HG03558 (cell line): Measurements from ENCODE around the gene RALA.
A peak's percentile ranks its signal among the peaks of the same experiment; 100 is the strongest.

Source experiments
- ATAC-seq: cut with Tn5 transposase; IDR thresholded peaks from one replicate; pipeline ENCODE4 v1.9.1; 2021; ENCODE audit warnings: moderate number of reproducible peaks; ENCODE audit not compliant: unreplicated experiment; ENCODE audit errors: extremely low read depth

RALA gene

GRCh38 chr7:39609935-39610263, 13.5 kb upstream of the RALA start:
- no peak for ATAC-seq

- ATAC-seq: no peak
These were observed 9.8 kb upstream of the RALA start for GRCh38 chr7:39613577-39613976.

- no peak for ATAC-seq
These were observed 9.1 kb upstream of the RALA start for GRCh38 chr7:39614299-39614698.

GRCh38 chr7:39615350-39615975, 7.9 kb upstream of the RALA start:
- no peak for ATAC-seq

GRCh38 chr7:39616138-39616537, 7.2 kb upstream of the RALA start:
- no peak for ATAC-seq

GRCh38 chr7:39617005-39617404, 6.4 kb upstream of the RALA start:
- no peak for ATAC-seq

GRCh38 chr7:39618868-39619267, 4.5 kb upstream of the RALA start:
- no peak for ATAC-seq

GRCh38 chr7:39620486-39620885, 2.9 kb upstream of the RALA start:
- no peak for ATAC-seq

GRCh38 chr7:39621261-39621660, 2.1 kb upstream of the RALA start:
- no peak for ATAC-seq

GRCh38 chr7:39621784-39622411, 1.5 kb upstream of the RALA start:
- ATAC-seq: no peak

GRCh38 chr7:39622609-39623008, 763 bp upstream of the RALA start:
- no peak for ATAC-seq

GRCh38 chr7:39623732-39624441, 515 bp downstream of the RALA start:
- peak; percentile 2 for ATAC-seq

GRCh38 chr7:39624442-39624807, 1.1 kb downstream of the RALA start:
- no peak for ATAC-seq

GRCh38 chr7:39624935-39625694, 1.7 kb downstream of the RALA start:
- no peak for ATAC-seq

GRCh38 chr7:39631736-39632308, 8.4 kb downstream of the RALA start:
- ATAC-seq: no peak

GRCh38 chr7:39633563-39634477, 10.4 kb downstream of the RALA start:
- no peak for ATAC-seq

- no peak for ATAC-seq
These were observed 11.1 kb downstream of the RALA start for GRCh38 chr7:39634478-39634805.

GRCh38 chr7:39637400-39637799, 14.0 kb downstream of the RALA start:
- peak; percentile 40 for ATAC-seq

- no peak for ATAC-seq
These were observed 14.7 kb downstream of the RALA start for GRCh38 chr7:39637963-39638485.

GRCh38 chr7:39642896-39643295, 19.5 kb downstream of the RALA start:
- no peak for ATAC-seq
